HG02885 (cell line): ENCODE measurements around the gene GDPD4.

Experiments used
- ATAC-seq: cut with Tn5 transposase; IDR thresholded peaks from one replicate; pipeline ENCODE4 v1.9.1; 2021; ENCODE audit warnings: mild to moderate bottlenecking; ENCODE audit not compliant: unreplicated experiment, poor library complexity

GDPD4 gene

DNA sequence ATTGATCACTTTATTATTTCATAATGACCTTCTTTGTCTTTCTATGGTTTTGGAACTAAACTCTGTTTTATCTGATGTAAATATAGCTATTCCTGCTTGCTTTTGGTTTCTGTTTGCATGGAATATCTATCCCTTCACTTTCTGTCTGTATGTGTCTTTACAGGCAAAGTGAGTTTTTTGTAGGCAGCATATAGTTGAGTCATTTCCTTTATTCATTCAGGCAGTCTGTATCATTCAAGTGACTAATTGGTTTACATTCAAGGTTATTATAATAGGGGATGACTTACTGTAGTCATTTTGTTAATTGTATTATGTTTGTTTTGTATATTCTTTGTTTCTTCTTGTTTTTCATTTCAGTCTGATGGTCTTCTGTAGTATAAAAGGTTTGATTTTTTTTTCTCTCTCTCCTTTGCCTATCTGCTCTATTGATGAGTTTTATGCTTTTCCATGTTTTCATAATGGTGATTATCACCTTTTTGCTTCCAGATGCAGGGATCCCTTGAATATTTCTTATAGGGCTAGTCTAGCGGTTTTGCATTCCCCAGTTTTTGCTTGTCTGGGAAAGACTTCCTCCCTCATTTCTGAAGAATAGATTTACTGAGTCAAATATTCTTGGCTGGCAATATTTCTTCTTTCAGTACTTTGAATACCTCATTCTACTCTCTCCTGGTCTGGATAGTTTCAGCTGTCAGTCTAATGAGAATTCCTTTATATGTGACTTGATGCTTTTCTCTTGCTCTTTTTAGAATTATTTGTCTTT, 50.4 kb downstream of the GDPD4 start:
- no peak for ATAC-seq

DNA sequence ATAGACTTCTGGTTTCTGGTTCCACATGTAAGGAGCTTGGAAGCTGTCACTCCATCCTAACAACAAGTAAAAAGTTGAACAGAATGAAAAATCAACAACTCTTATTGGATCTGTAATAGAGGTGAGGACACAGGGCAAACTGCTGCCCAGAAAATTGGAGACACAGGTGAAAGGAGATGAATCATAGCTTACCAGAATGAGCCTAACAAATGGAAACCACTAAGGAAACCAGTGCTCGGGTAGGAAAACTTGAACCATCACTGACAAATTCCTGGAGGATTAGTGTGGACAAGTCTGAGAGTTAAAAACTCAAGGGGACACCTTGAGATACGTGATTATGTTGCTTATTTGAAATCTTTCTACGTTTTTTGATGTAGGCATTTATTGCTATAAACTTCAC, 52.1 kb downstream of the GDPD4 start:
- no peak for ATAC-seq

DNA sequence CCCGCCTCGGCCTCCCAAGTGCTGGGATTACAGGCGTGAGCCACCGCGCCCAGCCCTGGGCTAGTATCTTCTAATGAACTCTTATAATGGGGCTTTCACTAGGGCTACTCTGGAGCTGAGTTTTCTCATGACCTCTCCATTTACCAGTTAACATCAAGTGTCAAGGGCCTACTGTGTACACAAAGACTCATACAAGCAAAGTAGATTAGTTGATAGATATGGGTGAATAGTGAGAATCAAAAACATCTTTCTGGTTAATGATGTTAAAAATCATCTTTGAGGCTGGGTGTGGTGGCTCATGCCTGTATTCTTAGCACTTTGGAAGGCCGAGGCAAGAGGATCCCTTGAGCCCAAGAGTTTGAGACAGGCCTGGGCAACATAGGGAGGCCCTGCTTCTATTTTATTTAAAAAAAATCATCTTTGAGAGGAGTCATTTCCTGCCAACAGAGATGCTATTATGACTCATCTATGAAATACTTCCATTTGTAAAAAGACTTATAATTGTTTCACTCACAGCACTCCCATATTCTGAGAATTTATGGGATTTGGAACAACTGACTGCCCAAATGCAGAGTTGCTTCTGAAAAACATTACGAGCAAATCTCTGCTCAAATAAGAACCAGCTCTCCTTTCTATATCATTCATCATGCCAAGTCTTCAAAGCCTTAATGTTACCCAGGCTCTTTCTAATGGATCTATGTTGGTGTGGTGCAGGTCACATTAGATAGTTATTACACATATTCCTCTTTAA, 57.0 kb downstream of the GDPD4 start:
- ATAC-seq = no peak

DNA sequence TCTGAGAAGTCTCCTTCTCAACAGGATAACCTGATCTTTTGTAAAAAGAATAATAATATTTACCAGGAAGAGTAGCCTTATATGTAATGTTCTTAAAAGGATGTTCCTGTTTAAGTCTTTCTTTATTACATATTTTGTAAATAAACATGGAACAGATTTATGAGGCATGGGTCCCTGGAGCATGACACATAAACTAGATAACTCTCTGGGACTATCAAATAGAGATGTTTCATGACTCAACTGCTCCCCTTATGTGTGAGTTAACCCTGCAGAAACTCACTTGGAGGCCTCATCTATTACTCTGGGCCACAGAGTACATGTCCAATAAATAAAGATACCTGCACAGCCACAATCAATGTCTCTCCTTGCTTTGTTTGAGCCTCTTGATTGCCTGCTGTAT, 64.6 kb downstream of the GDPD4 start:
- no peak for ATAC-seq

DNA sequence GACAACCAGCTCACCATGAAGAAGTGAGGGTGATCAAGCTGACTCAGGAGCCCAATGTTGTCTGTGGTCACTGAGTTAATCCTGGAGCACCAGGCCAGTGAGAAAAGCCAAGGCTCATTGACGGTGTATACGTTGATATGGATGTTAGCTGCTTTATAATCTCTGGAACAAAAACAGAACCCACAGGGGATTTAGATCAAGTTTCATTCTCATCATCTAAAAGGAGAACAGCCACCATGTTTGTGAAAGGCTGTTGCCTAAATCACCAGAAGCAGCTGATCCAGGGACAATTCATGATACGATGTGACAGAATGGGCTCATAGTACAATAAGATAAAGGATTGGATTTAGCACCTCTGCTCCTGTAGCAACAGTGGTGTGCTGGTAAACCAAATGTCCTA, 68.5 kb downstream of the GDPD4 start:
- no peak for ATAC-seq

DNA sequence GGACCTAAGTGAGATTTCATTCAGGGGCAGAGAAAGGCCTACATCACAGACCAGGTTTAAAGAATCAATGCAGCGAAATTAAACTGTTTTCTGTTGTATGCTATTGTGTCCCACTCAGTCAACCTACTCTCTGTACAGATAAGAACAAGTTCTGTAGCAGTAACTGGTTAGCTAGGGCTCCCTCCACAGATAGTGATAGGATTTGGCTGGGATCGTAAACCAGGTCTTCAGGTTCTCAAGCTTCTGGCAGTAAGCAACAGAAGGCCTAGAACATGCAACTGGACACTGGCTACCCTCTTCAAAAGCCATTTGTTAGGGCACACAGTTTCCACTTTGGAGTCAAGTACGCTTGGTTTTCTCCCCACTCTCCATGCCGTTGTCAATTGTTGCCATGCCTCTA, 69.2 kb downstream of the GDPD4 start:
- no peak for ATAC-seq

DNA sequence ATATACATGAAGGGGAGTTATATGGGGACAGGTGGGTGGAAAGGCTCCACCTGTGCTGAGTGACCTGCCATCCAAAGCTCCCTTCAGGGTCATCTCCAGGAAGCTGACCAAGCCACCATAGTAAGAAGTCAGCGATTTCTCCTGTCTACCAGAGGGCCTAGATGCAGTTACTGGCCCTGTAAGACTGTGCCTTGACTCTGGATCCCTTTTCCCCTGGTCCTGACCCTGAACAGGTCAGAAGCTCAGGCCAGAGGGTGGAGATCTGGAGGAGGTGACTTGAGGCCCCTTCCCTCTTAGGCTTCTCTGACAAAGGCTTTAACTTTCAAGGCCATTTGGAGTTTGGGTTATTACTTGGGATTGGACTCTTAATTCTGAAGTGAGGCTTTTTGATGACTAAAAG, 69.7 kb downstream of the GDPD4 start:
- ATAC-seq = no peak

DNA sequence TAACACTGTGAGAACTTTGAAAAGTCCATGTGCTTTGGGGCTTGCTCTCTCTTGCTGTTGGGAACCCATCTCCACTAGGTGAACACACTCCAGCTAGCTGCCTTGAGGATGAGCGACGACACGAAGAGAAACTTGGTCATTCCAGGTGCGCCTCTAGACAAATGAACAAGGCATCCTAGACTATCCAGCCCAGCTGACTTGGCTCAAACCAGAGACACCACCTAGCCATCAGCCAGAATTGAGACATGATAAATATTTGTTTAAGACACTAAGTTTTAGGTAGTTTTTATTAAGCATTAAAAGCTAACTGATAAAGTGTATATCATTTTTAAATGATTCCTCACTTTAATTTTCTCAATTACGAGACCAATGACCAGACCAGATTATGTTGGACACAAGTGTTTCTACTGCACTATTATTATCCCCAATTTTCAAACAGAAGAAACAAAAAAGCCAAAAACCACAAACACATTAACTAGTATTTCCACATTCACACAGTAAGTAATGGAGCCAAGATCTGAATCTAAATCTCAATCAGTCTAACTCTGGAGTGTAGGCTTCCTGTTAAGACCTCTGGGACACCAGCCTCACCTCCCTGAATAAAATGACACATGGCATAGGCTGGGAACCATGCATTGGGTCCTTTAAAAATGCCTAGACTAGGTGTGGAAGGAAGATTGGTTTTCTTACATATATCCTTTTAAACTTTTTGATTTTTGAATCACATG, 70.4 kb downstream of the GDPD4 start:
- no peak for ATAC-seq

DNA sequence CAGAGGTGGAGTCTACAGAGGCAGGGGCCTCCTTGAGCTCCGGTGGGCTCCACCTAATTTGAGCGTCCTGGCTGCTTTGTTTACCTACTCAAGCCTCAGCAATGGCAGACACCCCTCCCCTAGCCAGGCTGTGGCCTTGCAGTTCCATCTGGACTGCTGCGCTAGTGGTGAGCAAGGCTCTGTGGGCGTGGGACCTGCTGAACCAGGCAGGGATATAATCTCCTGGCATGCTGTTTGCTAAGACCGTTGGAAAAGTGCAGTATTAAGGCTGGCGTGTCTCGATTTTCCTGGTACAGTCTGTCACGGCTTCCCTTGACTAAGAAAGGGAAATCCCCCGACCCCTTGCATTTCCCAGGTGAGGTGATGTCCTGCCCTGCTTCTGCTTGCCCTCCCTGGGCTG, 77.7 kb downstream of the GDPD4 start:
- ATAC-seq = no peak

DNA sequence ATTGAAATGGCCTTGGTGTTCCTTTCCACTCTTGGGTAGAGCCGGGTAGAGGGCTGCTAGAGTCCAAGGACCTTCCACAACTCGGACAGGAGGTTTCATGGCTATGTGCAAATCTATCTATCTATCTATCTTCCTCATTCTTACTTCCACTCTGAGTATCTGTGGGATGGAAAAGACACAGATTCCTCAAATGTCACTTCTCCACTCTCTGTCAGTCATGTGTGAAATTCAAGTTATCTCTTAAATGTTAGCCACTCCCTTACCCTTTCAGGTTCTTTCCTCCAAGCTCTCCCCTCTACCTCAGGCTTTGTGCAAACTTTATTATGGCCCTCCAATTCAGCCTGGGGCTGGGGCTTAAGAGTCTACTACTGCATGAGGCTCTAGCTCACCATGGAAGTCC, 84.3 kb downstream of the GDPD4 start:
- no peak for ATAC-seq

DNA sequence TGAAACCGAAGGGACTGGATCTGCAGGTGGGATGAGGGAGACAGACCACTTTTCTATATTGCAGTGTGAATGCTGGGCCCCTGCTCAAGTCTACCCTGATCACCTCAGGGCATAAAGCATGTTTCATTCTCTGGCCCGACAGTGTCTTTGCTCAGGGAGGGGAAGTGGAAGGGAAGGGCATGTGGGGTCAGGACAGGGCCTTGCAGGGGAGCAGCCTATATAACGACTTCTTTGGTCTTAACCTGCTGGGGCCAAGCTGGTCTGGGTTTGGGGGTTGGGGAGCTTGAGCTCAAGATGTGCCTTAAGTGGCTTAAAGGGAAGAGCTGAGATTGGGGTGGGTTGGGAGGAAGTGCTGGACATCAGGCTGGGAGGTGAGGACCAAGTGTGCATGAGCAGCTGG, 86.4 kb downstream of the GDPD4 start:
- ATAC-seq = no peak

DNA sequence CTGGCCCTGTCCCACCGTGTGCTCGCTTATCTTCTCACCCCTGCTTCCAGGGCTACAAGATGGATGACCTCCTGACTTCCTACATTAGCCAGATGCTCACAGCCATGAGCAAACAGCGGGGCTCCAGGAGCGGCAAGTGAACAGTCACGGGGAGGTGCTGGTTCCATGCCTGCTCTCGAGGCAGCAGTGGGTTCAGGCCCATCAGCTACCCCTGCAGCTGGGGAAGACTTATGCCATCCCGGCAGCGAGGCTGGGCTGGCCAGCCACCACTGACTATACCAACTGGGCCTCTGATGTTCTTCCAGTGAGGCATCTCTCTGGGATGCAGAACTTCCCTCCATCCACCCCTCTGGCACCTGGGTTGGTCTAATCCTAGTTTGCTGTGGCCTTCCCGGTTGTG, 86.9 kb downstream of the GDPD4 start:
- ATAC-seq = no peak

DNA sequence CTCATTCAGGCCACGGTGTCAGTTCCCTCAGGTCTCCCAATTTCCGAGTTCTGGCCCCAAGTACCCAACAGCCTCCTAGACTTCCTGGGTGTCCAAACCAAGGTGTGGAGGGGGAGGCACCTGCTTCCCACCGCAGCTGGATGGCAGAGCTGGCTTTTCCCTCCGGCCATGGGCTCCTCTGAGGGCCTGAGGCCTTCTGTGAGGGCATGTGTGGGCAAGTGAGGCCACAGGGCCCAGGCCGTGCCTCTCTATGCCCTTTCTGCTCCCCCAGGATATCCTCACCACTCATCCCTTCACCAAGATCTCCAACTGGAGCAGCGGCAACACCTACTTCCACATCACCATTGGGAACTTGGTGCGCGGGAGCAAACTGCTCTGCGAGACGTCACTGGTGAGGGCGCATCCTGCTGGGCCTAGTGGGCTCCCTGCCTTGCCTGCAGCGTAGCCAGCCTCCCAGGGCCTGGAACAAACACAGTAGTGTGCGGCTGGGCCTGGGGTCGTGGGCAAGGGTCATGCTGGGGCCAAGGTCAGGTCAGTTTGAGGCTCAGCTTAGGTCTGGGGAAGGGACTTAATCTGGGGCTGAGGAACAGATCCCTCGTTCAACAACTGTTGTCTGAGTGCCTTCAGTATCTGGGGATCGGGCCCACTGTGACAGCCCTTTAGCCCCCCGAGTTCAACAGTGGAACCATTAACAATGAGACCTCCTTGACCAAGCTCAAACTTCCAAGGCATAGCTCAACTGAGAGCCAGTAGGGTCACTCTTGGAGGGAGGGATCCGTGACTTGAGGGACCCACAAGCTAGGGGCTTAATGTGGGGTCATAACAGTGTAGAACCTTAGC, 87.7 kb downstream of the GDPD4 start:
- ATAC-seq = no peak

DNA sequence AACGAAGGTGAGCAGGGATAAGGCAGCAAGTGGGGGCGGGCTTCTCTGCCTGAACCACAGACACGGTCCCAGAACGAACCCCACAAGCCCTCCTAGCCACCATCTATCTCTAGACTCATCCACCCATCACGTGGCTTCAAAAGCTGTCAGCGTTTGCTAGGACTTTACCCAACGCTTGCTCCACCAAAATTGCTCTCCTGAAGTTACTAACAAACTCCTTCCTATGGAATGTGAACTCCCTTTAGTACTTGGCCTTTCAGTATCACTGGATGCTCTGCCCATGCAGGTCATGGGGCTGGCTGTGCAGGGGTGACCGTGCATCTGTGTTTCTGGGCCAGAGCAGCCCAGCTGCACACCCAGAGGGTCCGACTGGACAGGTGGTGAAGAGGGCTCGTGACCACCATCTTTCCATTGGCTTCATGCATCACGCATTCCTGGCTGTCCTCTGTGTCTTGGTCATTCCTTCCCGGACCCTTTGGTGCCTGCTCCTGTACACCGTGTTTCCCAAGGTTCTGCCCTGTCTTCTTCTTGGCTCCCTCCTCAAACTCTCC, 88.4 kb downstream of the GDPD4 start:
- no peak for ATAC-seq

DNA sequence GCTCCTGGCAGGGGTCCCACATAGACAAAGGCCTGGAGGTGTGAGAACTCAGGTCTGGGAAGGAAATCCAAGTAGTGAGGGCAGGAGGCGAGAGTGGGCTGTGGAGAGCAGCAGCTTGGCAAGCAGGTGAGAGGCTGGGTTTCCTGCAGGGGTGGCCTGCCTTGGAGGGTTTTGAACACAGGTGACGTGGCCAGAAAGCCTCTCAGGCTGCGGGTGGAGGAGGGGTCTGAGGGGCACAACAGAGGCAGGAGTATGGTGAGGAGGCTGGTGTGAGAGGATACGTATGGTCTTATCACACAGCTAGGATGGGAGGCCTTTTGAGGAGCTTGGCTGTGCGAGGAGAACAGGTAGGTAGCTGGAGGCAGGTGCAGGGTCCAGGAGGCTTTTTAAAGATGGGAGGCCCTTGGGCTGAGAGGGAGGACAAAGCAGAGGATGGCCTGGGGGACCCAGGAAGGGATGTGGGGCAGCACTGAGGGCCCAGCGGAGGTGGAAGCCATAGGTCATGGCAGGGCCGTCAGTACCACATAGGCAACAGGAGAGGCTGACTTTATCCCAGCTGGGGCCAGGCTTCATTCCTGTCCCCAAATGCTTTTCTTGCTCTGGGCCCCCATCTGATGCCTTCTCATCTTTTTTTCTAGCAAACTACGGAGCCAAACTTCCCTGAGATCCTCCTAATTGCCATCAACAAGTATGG, 89.0 kb downstream of the GDPD4 start:
- ATAC-seq = no peak

DNA sequence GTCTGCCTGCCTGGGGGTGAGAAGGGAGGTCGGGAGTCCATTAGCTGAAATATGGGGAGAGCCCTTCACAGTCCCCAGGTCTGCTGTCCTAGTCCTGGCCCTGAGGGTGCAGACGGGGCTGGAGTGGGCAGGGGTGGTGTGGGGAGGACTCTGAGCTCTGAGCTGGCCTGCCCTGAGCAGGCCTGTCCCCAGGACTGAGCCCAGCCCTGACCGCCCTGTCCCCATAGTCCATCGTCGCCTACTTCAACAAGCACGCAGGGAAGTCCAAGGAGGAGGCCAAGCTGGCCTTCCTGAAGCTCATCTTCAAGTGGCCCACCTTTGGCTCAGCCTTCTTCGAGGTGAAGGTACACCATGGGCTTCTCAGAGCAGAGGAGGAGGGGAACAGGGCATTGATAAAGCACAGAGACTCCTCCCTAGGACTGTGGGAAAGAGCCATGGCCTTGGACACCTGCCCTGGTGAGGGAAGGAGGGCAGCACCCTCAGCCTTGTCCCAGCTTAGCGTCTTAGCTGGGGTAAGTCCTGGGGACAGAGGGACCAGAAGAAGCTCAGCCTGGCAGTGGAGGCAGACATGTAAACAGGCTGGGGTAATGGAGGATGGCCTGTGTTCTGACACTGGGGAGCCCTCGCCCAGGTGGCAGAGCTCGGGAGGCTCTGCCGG, 89.8 kb downstream of the GDPD4 start:
- no peak for ATAC-seq

DNA sequence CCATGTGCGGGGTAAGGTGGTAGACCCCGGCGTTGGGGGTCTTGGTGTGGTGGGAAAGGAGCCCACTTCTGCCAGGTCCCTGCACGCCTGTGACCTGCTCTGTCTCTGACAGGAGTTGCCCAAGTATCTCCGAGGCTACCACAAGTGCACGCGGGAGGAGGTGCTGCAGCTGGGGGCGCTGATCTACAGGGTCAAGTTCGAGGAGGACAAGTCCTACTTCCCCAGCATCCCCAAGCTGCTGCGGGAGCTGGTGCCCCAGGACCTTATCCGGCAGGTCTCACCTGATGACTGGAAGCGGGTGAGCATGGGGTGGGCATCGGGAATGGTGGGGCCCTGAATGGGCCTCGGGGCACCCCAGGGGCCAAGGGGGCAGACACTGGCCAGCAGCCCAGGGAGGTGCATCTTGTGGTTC, 90.4 kb downstream of the GDPD4 start:
- ATAC-seq = no peak

DNA sequence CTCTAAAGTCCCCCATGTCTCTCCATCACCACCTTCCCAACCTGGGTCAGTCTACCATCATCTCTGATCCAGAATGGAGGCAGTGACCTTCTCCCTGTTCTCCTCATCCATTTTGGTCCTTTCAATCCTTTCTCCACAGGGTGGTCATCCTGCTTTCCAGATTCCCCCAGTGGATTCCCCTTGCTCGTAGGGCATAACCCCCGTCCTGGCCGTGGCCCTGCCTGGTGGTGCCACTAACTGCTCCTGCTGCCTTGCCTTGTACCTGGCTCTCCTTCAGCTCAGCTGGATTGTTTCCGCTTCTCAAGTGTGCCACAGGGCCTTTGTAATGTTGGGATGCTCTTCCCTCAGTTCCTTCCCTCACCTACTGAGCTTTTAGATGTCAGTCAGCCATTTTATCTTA, 91.8 kb downstream of the GDPD4 start:
- no peak for ATAC-seq

DNA sequence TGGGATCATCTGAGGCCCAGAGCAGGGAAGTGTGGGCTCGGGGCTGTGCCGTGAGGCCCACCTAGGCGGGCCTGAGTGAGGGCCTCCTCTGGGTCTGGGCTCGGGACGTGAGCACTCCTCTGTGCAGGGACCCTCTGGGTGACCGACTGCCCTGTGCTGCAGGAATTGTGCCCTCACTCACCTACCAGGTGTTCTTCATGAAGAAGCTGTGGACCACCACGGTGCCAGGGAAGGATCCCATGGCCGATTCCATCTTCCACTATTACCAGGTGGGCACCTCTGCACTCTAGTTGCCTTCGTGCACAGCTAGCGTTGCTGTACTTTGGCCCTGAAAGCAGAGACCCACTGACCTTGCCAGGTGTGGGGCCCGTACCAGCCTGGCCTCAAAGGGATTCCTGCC, 93.0 kb downstream of the GDPD4 start:
- ATAC-seq = no peak
